ENCODE measurements around the gene RFXAP.
A peak's percentile ranks its signal among the peaks of the same experiment; 100 is the strongest.
"Not testable (repeated sequence)": the region's sequence is repeated elsewhere in the genome, so short reads cannot be mapped to it uniquely, and the experiment has no call there.

Gene RFXAP

GRCh38 chr13:36818804-36819738 lies at the start of gene RFXAP:
TSS of gene RFXAP (plus strand) at chr13:36819222. CDS start at chr13:36819358, 136 bp downstream.
- peak; percentile 91 to 92 for DNase-seq

- no peak for DNase-seq
Observed at GRCh38 chr13:36769545-36769944, 49.5 kb upstream of the RFXAP start.

- DNase-seq, result no peak
Observed at GRCh38 chr13:36770741-36771140, 48.3 kb upstream of the RFXAP start.

- no peak for DNase-seq
Observed at GRCh38 chr13:36772853-36773252, 46.2 kb upstream of the RFXAP start.

- DNase-seq, result no peak
Observed at GRCh38 chr13:36774931-36775330, 44.1 kb upstream of the RFXAP start.

- no peak for DNase-seq
Observed at GRCh38 chr13:36776175-36776574, 42.8 kb upstream of the RFXAP start.

- DNase-seq, result no peak
Observed at GRCh38 chr13:36778083-36778671, 40.8 kb upstream of the RFXAP start.

- DNase-seq, result no peak
Observed at GRCh38 chr13:36783890-36784289, 35.1 kb upstream of the RFXAP start.

GRCh38 chr13:36786175-36786574 lies 32.8 kb upstream of the RFXAP start:
- not testable (repeated sequence) for DNase-seq

- no peak for DNase-seq
Observed at GRCh38 chr13:36787181-36787580, 31.8 kb upstream of the RFXAP start.

- DNase-seq, result no peak
Observed at GRCh38 chr13:36788276-36788675, 30.7 kb upstream of the RFXAP start.

- no peak for DNase-seq
Observed at GRCh38 chr13:36789061-36789460, 30.0 kb upstream of the RFXAP start.

- no peak for DNase-seq
Observed at GRCh38 chr13:36789730-36790129, 29.3 kb upstream of the RFXAP start.

- no peak for DNase-seq
Observed at GRCh38 chr13:36794706-36795105, 24.3 kb upstream of the RFXAP start.

GRCh38 chr13:36795463-36795862 lies 23.6 kb upstream of the RFXAP start:
- no peak for DNase-seq

GRCh38 chr13:36796052-36796451 lies 23.0 kb upstream of the RFXAP start:
- DNase-seq, result no peak

- no peak for DNase-seq
Observed at GRCh38 chr13:36801035-36801434, 18.0 kb upstream of the RFXAP start.

- no peak for DNase-seq
Observed at GRCh38 chr13:36804588-36804987, 14.4 kb upstream of the RFXAP start.

- no peak for DNase-seq
Observed at GRCh38 chr13:36806102-36806501, 12.9 kb upstream of the RFXAP start.

- no peak for DNase-seq
Observed at GRCh38 chr13:36807616-36808015, 11.4 kb upstream of the RFXAP start.

- no peak for DNase-seq
Observed at GRCh38 chr13:36813225-36813624, 5.8 kb upstream of the RFXAP start.

- DNase-seq, result no peak
Observed at GRCh38 chr13:36814465-36814864, 4.6 kb upstream of the RFXAP start.

- no peak for DNase-seq
Observed at GRCh38 chr13:36815062-36815461, 4.0 kb upstream of the RFXAP start.
